KMS-11 (cell line): ENCODE measurements around the gene SCEL.

ENCODE experiments used
- H2AFZ ChIP-seq: fragments of 200-600 bp; sonication (generic); 2 replicates; pipeline ENCODE4 v1.6.1; 2016; ENCODE audit warnings: antibody characterized with exemption, mixed run types, low read depth
- H3K27ac ChIP-seq: fragments of 200-600 bp; sonication (generic); 2 replicates; pipeline ENCODE4 v1.6.1; 2016; ENCODE audit warnings: mild to moderate bottlenecking, mixed run types
- H3K27me3 ChIP-seq: fragments of 200-600 bp; sonication (generic); 2 replicates; pipeline ENCODE4 v1.6.1; 2017; ENCODE audit warnings: mild to moderate bottlenecking, low read depth, mixed run types, moderate library complexity; ENCODE audit not compliant: insufficient read depth
- H3K36me3 ChIP-seq: fragments of 200-600 bp; sonication (generic); 2 replicates; pipeline ENCODE4 v1.6.1; 2017; ENCODE audit warnings: mild to moderate bottlenecking, mixed run types; ENCODE audit not compliant: insufficient read depth
- H3K4me1 ChIP-seq: fragments of 200-600 bp; sonication (generic); 2 replicates; pipeline ENCODE4 v1.6.1; 2016; ENCODE audit warnings: mild to moderate bottlenecking, low read depth, mixed run types; ENCODE audit not compliant: poor library complexity, severe bottlenecking
- H3K4me2 ChIP-seq: fragments of 200-600 bp; sonication (generic); 2 replicates; pipeline ENCODE4 v1.7.0; 2016; ENCODE audit warnings: mild to moderate bottlenecking, mixed run types
- H3K4me3 ChIP-seq: fragments of 200-600 bp; sonication (generic); IDR thresholded peaks from 2 replicates; pipeline ENCODE4 v1.6.1; 2017; ENCODE audit warnings: low read depth, low read length, mixed read lengths; ENCODE audit not compliant: insufficient read depth
- H3K79me2 ChIP-seq: fragments of 200-600 bp; sonication (generic); 2 replicates; pipeline ENCODE4 v1.6.1; 2016; ENCODE audit warnings: low read depth, mixed run types; ENCODE audit not compliant: insufficient read depth
- H3K9ac ChIP-seq: fragments of 200-600 bp; sonication (generic); 2 replicates; pipeline ENCODE4 v1.6.1; 2016; ENCODE audit warnings: mild to moderate bottlenecking, mixed run types
- H4K20me1 ChIP-seq: fragments of 200-600 bp; sonication (generic); 2 replicates; pipeline ENCODE4 v1.6.1; 2016; ENCODE audit warnings: mild to moderate bottlenecking, mixed run types; ENCODE audit not compliant: insufficient read depth
- CTCF ChIP-seq: fragments of 200-600 bp; sonication (generic); conservative IDR thresholded peaks from 2 replicates; pipeline ENCODE4 v1.6.1; 2017; ENCODE audit warnings: low read depth, mild to moderate bottlenecking, antibody characterized with exemption, low read length, moderate library complexity, mixed read lengths

The SCEL gene

GRCh38 chr13:77543711-77544110, 8.2 kb downstream of the SCEL start:
- Histone ChIP-seq H3K36me3 (no peaks in the 10 kb centered on the region), H3K4me3 (no peak overlapping the region), H3K79me2 (no peaks in the 10 kb centered on the region), H3K4me2 (no peak overlapping the region), H3K27me3 (no peaks in the 10 kb centered on the region), H2AFZ (no peak overlapping the region), H4K20me1 (no peaks in the 10 kb centered on the region), H3K27ac (no peak overlapping the region), H3K4me1 (no peaks in the 10 kb centered on the region), H3K9ac (no peak overlapping the region)
- no peak for TF ChIP-seq CTCF

- Histone ChIP-seq H3K4me3 (no peak overlapping the region), H3K4me2 (no peak overlapping the region)
- no peak for TF ChIP-seq CTCF
Measured at GRCh38 chr13:77544355-77544754, 8.8 kb downstream of the SCEL start.

DNA sequence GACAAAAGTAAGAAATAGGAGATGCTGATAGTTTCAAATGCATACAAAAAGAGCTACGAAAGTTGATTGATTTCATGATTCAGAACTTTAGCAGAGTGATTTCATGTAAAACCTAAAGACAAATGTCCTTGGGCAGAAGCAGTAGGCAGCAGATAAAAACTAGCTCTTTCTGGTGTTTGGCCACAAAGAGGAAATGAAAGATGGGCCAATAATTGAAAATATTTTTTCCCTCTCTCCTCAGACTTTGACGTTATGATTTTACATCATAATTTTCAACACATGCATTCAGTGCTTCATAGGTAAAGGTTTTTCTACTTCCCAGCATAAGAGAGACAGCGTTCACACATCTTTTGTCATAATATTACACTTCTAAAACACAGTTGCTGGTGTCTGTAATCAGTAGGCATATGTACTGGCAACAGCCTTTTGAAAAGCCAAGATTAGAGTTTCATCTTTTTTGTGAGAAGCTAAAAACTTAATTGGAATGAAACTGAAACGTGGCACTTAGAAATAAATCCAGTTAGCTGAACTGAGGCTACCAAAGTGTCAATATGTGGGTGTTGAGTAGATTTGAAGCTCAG, 9.3 kb downstream of the SCEL start:
- Histone ChIP-seq H3K9ac (no peak overlapping the region), H3K79me2 (no peaks in the 10 kb centered on the region), H3K27ac (no peak overlapping the region), H2AFZ (no peak overlapping the region), H3K4me2 (no peak overlapping the region), H3K27me3 (no peaks in the 10 kb centered on the region), H3K4me3 (no peak overlapping the region), H3K4me1 (no peaks in the 10 kb centered on the region), H3K36me3 (no peaks in the 10 kb centered on the region), H4K20me1 (no peaks in the 10 kb centered on the region)
- no peak for TF ChIP-seq CTCF

More at GRCh38 chr13:77544355-77544754, 8.8 kb downstream of the SCEL start:
- no peaks in the 10 kb centered on the region for H3K27me3 ChIP-seq
- H3K27ac ChIP-seq: no peak overlapping the region
- no peaks in the 10 kb centered on the region for H3K4me1 ChIP-seq
- H4K20me1 ChIP-seq: no peaks in the 10 kb centered on the region
- H3K79me2 ChIP-seq: no peaks in the 10 kb centered on the region
- no peak overlapping the region for H2AFZ ChIP-seq
- no peak overlapping the region for H3K9ac ChIP-seq
- no peaks in the 10 kb centered on the region for H3K36me3 ChIP-seq

DNA sequence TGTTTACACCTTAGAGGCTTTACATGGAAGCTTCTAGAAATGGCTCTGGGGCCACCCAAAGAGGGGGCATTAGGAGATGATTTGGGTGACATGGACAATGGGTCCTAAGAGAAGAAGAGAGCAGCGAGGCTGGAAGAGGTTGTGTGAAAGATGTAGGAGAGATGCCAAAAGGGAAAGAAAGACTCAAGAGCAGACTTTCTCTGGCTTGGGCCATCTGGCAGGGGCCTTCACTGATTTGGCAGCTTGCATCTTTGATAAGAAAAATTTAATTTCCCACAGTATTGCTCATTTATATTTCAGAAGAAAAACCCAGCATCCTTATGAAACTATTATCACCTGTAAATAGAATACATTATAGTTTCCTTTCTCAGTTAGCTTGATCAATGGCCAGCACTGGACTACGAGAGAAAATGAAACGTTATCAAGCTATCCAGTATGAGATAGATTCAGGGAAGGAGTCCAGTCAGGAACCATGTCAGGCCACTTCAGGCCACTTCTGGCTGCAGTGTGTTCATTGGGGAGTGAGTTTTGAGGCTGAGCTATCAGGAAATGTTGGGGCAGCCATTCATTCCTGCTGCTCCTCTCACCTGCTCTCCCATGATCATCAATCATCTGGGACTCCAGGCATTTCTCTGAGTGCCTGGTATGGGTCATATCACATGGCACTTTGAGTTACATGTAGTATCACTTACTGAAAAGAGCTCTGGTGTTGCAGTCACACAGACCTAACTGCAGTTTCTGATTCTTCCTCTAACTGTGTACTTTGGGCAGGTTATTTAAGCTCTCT, 10.3 kb downstream of the SCEL start:
- H3K79me2 ChIP-seq: no peaks in the 10 kb centered on the region
- no peaks in the 10 kb centered on the region for H3K36me3 ChIP-seq
- H3K27ac ChIP-seq: no peak overlapping the region
- no peaks in the 10 kb centered on the region for H3K27me3 ChIP-seq
- H3K9ac ChIP-seq: no peak overlapping the region
- H3K4me1 ChIP-seq: no peaks in the 10 kb centered on the region
- no peak overlapping the region for H2AFZ ChIP-seq
- no peak overlapping the region for H3K4me2 ChIP-seq
- no peak overlapping the region for H3K4me3 ChIP-seq
- no peak for TF ChIP-seq CTCF
- no peaks in the 10 kb centered on the region for H4K20me1 ChIP-seq
